SK-N-SH (cell line): ENCODE measurements around the gene HDAC4. TPM values are rescaled to one million over a fixed set of nuclear protein-coding genes. Genes with fewer than 3 reads are reported as not detected.

Experiments used
- CTCF ChIA-PET: fragments of 300-600, 350-600 bp; formaldehyde crosslinking; extraction: SDS; loops from one replicate; lab custom pipeline; 2021; lab: Yijun Ruan, JAX
- POLR2A ChIA-PET: fragments of 350-600 bp; sonication (Branson Sonifier 250); formaldehyde crosslinking; extraction: SDS; loops from one replicate; lab custom pipeline; 2020; ENCODE audit warnings: antibody characterized with exemption, inconsistent platforms; lab: Yijun Ruan, JAX
- DNase-seq: peaks from one replicate; pipeline ENCODE4 v3.0.0; 2012
- H2AFZ ChIP-seq: fragments of 200-600 bp; sonication (generic); 2 replicates; pipeline ENCODE4 v1.8.1; 2016; ENCODE audit warnings: antibody characterized with exemption, mild to moderate bottlenecking, low read depth
- H3F3A ChIP-seq: fragments of 200-600 bp; sonication (generic); replicated peaks from 2 replicates; pipeline ENCODE3; 2016; ENCODE audit warnings: antibody characterized with exemption, mild to moderate bottlenecking; ENCODE audit not compliant: insufficient read depth
- H3K27ac ChIP-seq, 2 experiments: fragments of 200-500 bp in 1 of 2; fragments of 200-600 bp in 1 of 2; sonication (Bioruptor generic) in 1 of 2; sonication (generic), shearing (Covaris generic) in 1 of 2; 2 replicates each; pipeline versions ENCODE4 v1.5.1 to v1.6.1; 2014 to 2016; ENCODE audit warnings: low read depth in 2 of 2, inconsistent platforms in 1 of 2, low read length in 1 of 2, mild to moderate bottlenecking in 1 of 2, mixed read lengths in 1 of 2
- H3K27me3 ChIP-seq: fragments of 200-600 bp; sonication (generic), shearing (Covaris generic); 2 replicates; pipeline ENCODE4 v1.6.1; 2016; ENCODE audit warnings: mixed run types; ENCODE audit not compliant: insufficient read depth
- H3K36me3 ChIP-seq, 2 experiments: fragments of 200-500 bp in 1 of 2; fragments of 200-600 bp in 1 of 2; sonication (Bioruptor generic) in 1 of 2; sonication (generic) in 1 of 2; replicated peaks in 1 of 2; 2 replicates each; pipeline versions ENCODE3 to v1.5.1; 2014 to 2016; ENCODE audit warnings: low read length in 1 of 2, mild to moderate bottlenecking in 1 of 2; ENCODE audit not compliant: insufficient read depth in 2 of 2, control insufficient read depth in 1 of 2
- H3K4me1 ChIP-seq, 2 experiments: fragments of 200-500 bp in 1 of 2; fragments of 200-600 bp in 1 of 2; sonication (Bioruptor generic) in 1 of 2; sonication (generic), shearing (Covaris generic) in 1 of 2; 2 replicates each; pipeline versions ENCODE4 v1.5.1 to v1.6.1; 2014 to 2016; ENCODE audit warnings: low read depth in 1 of 2, low read length in 1 of 2, mixed run types in 1 of 2; ENCODE audit not compliant: insufficient read depth in 2 of 2, control insufficient read depth in 1 of 2
- H3K4me2 ChIP-seq: fragments of 200-600 bp; sonication (generic), shearing (Covaris generic); 2 replicates; pipeline ENCODE4 v1.6.1; 2017; ENCODE audit warnings: mixed run types
- H3K4me3 ChIP-seq, 2 experiments: fragments of 200-500 bp in 1 of 2; fragments of 200-600 bp in 1 of 2; sonication (Bioruptor generic) in 1 of 2; sonication (generic), shearing (Covaris generic) in 1 of 2; 2 replicates each; pipeline versions ENCODE4 v1.5.1 to v1.8.1; 2014 to 2016; ENCODE audit warnings: low read depth in 2 of 2, inconsistent platforms in 1 of 2, low read length in 1 of 2, mild to moderate bottlenecking in 1 of 2, mixed read lengths in 1 of 2, moderate library complexity in 1 of 2
- H3K79me2 ChIP-seq: fragments of 200-600 bp; sonication (generic); 2 replicates; pipeline ENCODE4 v1.8.1; 2017; ENCODE audit warnings: mild to moderate bottlenecking; ENCODE audit not compliant: insufficient read depth
- H3K9ac ChIP-seq: fragments of 200-600 bp; sonication (generic); 2 replicates; pipeline ENCODE4 v1.6.1; 2017; ENCODE audit warnings: mixed run types
- H3K9me2 ChIP-seq: fragments of 200-600 bp; sonication (generic); 2 replicates; pipeline ENCODE4 v1.6.1; 2017; ENCODE audit warnings: mixed run types
- H3K9me3 ChIP-seq: fragments of 200-600 bp; sonication (generic); 2 replicates; pipeline ENCODE4 v1.6.1; 2017; ENCODE audit warnings: mixed run types, mild to moderate bottlenecking, moderate library complexity
- H4K20me1 ChIP-seq: fragments of 200-600 bp; sonication (generic); 2 replicates; pipeline ENCODE4 v1.6.1; 2017; ENCODE audit warnings: mild to moderate bottlenecking, mixed run types; ENCODE audit not compliant: insufficient read depth
- ELF1 ChIP-seq: IDR thresholded peaks from 2 replicates; pipeline ENCODE4 v1.4.0; 2012
- EP300 ChIP-seq, 2 experiments: IDR thresholded peaks; 2 replicates each; pipeline versions ENCODE4 v1.4.0 to v1.6.1; 2012; ENCODE audit warnings: borderline replicate concordance in 1 of 2, low read depth in 1 of 2, low read length in 1 of 2
- FOXJ3 ChIP-seq: sonication (generic); formaldehyde crosslinking; IDR thresholded peaks from 2 replicates; pipeline ENCODE4 v1.5.1; 2020; ENCODE audit warnings: mild to moderate bottlenecking, missing genetic modification reagents
- MEF2A ChIP-seq: IDR thresholded peaks from 2 replicates; pipeline ENCODE4 v1.4.0; 2012; ENCODE audit warnings: low read depth, borderline replicate concordance
- MXI1 ChIP-seq: IDR thresholded peaks from 2 replicates; pipeline ENCODE4 v1.6.1; 2012; ENCODE audit warnings: mild to moderate bottlenecking, low read depth, low read length, improper control_type of control experiment
- NFIC ChIP-seq: IDR thresholded peaks from 2 replicates; pipeline ENCODE4 v1.4.0; 2012; ENCODE audit warnings: borderline replicate concordance
- PBX3 ChIP-seq: IDR thresholded peaks from 2 replicates; pipeline ENCODE4; 2012
- RCOR1 ChIP-seq: fragments of 150-350 bp; IDR thresholded peaks from 2 replicates; pipeline ENCODE4 v1.6.1; 2017; ENCODE audit warnings: antibody characterized with exemption, low read length
- RFX5 ChIP-seq: IDR thresholded peaks from 2 replicates; pipeline ENCODE4 v1.6.1; 2012; ENCODE audit warnings: mild to moderate bottlenecking, improper control_type of control experiment, low read length
- RXRA ChIP-seq: IDR thresholded peaks from 2 replicates; pipeline ENCODE4 v1.4.0; 2012; ENCODE audit warnings: low read depth, mild to moderate bottlenecking, borderline replicate concordance
- SIN3A ChIP-seq: IDR thresholded peaks from 2 replicates; pipeline ENCODE4 v1.6.1; 2012; ENCODE audit warnings: low read depth, mild to moderate bottlenecking, low read length, moderate library complexity, borderline replicate concordance
- SMC3 ChIP-seq: IDR thresholded peaks from 2 replicates; pipeline ENCODE4 v1.6.1; 2012; ENCODE audit warnings: low read depth, low read length, improper control_type of control experiment
- TAF1 ChIP-seq: IDR thresholded peaks from 2 replicates; pipeline ENCODE4 v1.6.1; 2012; ENCODE audit warnings: low read depth, mild to moderate bottlenecking, low read length, moderate library complexity, borderline replicate concordance
- TEAD4 ChIP-seq: IDR thresholded peaks from 2 replicates; pipeline ENCODE4 v1.4.0; 2012; ENCODE audit warnings: mild to moderate bottlenecking, borderline replicate concordance; ENCODE audit not compliant: insufficient read depth
- USF2 ChIP-seq: fragments of 150-350 bp; IDR thresholded peaks from 2 replicates; pipeline ENCODE4 v1.6.1; 2017; ENCODE audit warnings: antibody characterized with exemption, low read length, low read depth, borderline replicate concordance
- ZBTB33 ChIP-seq: IDR thresholded peaks from 2 replicates; pipeline ENCODE4 v1.4.0; 2012; ENCODE audit warnings: low read depth, borderline replicate concordance
- WGBS: methylation state at CpG from one replicate; pipeline ENCODE4 v1.1.6; 2017; ENCODE audit warnings: low lambda C conversion rate; 5-methylcytosine and 5-hydroxymethylcytosine counted together
- polyA plus RNA-seq, 3 experiments: library from polyadenylated mRNA; depleted of rRNA; stranded (reverse); fragments of >200 nt; gene quantifications; 2 replicates each; pipeline ENCODE4 v1.2.3, GENCODE V29; 2012

Gene HDAC4
- polyA plus RNA-seq, 1 of the 3 experiments (the other 2 are of a cell fraction) = 5.5 TPM

GRCh38 chr2:239318151-239318611 lies 82.6 kb downstream of the HDAC4 start:
- Histone ChIP-seq H3K4me1 (peaks cover 0 to 24% of the 10 kb centered on the region in 2 experiments; a peak in 1 of 4 replicates), H3K9ac (no peak overlapping the region), H3K9me3 (no peaks in the 10 kb centered on the region), H3K79me2 (peaks cover 3% of the 10 kb centered on the region; the same call in 1 of the 2 replicates), H4K20me1 (no peaks in the 10 kb centered on the region), H3K27ac (peak overlapping the region in 1 of 2 experiments; percentile 12; a peak in 2 of 4 replicates), H3K36me3 (peaks cover 0 to 2% of the 10 kb centered on the region in 2 experiments), H2AFZ (no peak overlapping the region)
- POLR2A ChIA-PET = no interaction called here
- WGBS = 98% methylated on average over 18 of the region's 18 CpGs
- CTCF ChIA-PET = no interaction called here
- no peak for TF ChIP-seq EP300 (IDR thresholded peaks at IDR 0.05; ENCODE audit: borderline replicate concordance in 1 of 2, low read depth in 1 of 2, low read length in 1 of 2)
- no peak for TF ChIP-seq NFIC
- no peak for TF ChIP-seq SMC3
- TF ChIP-seq SIN3A = no peak
- TF ChIP-seq RXRA = no peak
- TF ChIP-seq FOXJ3 (CRISPR knock-in tag) = no peak
- no peak for TF ChIP-seq TEAD4
- no peak for TF ChIP-seq USF2
- TF ChIP-seq ELF1 = no peak
- TF ChIP-seq PBX3 = no peak
- no peak for TF ChIP-seq MXI1
- no peak for TF ChIP-seq ZBTB33
- no peak for TF ChIP-seq TAF1
- no peak for TF ChIP-seq RFX5
- TF ChIP-seq MEF2A = no peak
- no peak for TF ChIP-seq RCOR1
- TF ChIP-seq, all 33 proteins: peak for 0
- no peaks in the 10 kb centered on the region for H3K9me2 ChIP-seq
- DNase-seq = no peak
- H3K4me3 ChIP-seq = no peak overlapping the region
- H3K27me3 ChIP-seq = no peaks in the 10 kb centered on the region
- H3F3A ChIP-seq = no peaks in the 10 kb centered on the region
- H3K4me2 ChIP-seq = no peak overlapping the region
